Dermis microvascular lymphatic vessel endothelial cell (primary cell): ENCODE results near the gene CGAS. TPM values are rescaled to one million over a fixed set of nuclear protein-coding genes. Genes with fewer than 3 reads are reported as not detected.
"Not testable (repeated sequence)": the region's sequence is repeated elsewhere in the genome, so short reads cannot be mapped to it uniquely, and the experiment has no call there.

ENCODE experiments used
- DNase-seq, 2 donors: peaks; one replicate each; pipeline versions ENCODE4 v3.0.0 to v3.0.0-alpha.2; 2010; ENCODE audit warnings: low read depth in 2 of 2
- total RNA-seq: library from RNA; depleted of rRNA; stranded (reverse); fragments of >200 nt; gene quantifications from 2 replicates; pipeline ENCODE4 v1.2.1, GENCODE V29; 2014

The CGAS gene
- total RNA-seq, 1 donor from 2014 or later, result 1.0 TPM

- no peak for DNase-seq
Measured at GRCh38 chr6:73395875-73396274, 56.2 kb downstream of the CGAS start.

GRCh38 chr6:73394577-73395354 is 57.3 kb downstream of the CGAS start, which contains the start of gene DDX43:
DDX43 (plus strand) TSS chr6:73394828; CDS start chr6:73394906, 78 bp downstream.
- DNase-seq, result peak; percentile 20 to 45

- DNase-seq, result no peak
Measured at GRCh38 chr6:73393278-73393677, 58.8 kb downstream of the CGAS start.

DNA sequence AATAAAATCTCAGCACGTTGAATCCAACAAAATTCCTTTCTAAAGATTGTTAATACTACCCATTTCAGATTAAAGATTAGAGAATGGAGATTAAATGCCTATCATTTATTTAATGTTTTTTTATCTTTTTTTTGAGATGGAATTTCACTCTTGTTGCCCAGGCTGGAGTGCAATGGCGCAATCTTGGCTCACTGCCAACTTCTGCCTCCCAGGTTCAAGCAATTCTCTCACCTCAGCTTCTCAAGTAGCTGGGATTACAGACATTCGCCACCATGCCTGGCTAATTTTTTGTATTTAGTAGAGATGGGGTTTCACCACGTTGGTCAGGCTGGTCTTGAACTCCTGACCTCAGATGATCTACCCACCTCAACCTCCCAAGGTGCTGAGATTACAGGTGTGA is 59.9 kb downstream of the CGAS start:
- DNase-seq, result not testable (repeated sequence)

DNA sequence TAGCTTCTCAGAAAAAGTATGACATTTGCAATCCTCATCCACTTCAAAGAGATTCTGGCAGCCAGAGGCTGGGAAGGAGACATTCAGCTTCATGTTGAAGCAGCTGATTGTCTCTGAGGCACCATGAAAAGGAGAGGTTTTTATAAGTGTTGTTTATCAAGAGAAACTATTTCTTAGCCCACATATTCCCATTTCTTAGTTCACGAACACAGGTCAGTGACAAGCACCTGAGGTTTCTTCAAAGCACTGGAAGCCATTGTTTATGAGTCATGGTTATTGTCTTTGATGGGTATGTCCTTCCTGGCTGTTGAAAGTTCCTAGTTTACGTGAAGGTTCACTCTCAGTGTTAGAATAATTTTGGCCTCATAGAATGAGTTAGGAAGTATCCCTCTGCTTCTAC is 60.4 kb downstream of the CGAS start:
- DNase-seq, result peak in 1 of 2 donors; percentile 7

- no peak for DNase-seq
Measured at GRCh38 chr6:73389854-73390253, 62.2 kb downstream of the CGAS start.

DNA sequence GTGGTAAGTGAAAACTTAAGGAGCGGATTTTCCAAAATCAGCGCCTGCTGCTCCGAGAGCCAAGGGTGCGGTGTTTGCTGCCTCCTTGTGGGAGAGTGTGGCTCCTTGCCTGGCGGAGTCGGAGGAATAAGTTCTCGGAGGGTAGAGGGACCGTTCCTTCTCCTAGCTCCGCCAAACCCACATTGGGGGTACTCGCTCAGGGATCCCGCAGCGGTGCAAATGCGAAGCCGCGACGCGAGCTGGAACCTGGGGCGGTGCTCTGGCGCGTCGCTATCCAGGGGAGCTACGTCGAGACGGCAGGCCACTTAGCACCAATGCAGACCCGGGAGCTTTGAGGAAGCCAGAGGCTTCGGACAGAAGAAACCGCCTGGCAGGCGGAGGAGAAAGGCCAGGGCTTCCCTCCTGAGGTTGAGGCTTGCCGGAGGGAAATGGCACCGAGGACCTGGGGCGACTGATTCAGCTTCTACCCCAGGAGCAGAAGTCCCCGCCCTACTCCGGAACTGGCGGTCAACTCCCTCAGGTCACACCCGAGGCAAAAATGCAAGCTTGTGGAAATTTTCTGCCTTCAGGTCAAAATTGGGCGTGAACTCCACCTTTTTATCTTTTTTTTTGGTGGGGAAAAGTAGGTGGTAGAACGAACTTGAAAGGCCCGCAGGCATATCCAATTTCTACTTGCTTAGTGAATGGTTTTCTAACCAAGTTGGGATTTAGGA is 63.1 kb downstream of the CGAS start:
- DNase-seq, result peak in 1 of 2 donors; percentile 43

DNA sequence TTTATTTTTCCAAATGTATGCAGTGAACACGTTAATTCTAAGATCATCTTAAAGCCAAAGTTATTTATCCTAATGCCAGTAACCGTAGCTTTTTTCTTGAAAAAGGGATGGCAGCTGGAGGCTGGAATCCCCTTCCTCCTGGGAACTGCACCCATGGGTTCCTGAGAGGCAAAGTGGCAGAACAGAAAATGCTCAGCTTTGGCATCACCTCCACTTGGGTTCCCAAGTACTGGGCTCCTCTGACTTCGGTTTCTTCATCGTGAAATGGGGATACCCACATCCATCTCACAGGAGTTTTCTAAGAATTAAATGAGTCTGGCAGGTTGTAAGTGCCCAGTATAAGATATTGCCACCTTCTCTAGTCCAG is 63.7 kb downstream of the CGAS start:
- no peak for DNase-seq

GRCh38 chr6:73382462-73383113 is 69.5 kb downstream of the CGAS start:
- DNase-seq, result no peak

- not testable (repeated sequence) for DNase-seq
Measured at GRCh38 chr6:73381531-73381930, 70.6 kb downstream of the CGAS start.

- no peak for DNase-seq
Measured at GRCh38 chr6:73377225-73377624, 74.9 kb downstream of the CGAS start.

- no peak for DNase-seq
Measured at GRCh38 chr6:73375216-73375615, 76.9 kb downstream of the CGAS start.

Other genes with a start within 250 kb of the CGAS start
- not detected in 2 replicates for gene KHDC1L, start 226.8 kb downstream of the CGAS start, total RNA-seq
- under 0.01 TPM in 2 replicates for gene KHDC1, start 189.1 kb downstream of the CGAS start, total RNA-seq
- gene DPPA5, start 98.0 kb downstream of the CGAS start, total RNA-seq, result not detected in 2 replicates
- gene KHDC3L, start 89.6 kb downstream of the CGAS start, total RNA-seq, result not detected in 2 replicates
- 0.13 TPM in 1 of 2 replicates, not detected in the other for gene OOEP, start 82.4 kb downstream of the CGAS start, total RNA-seq
- gene DDX43, start 57.5 kb downstream of the CGAS start, total RNA-seq, result 0.38 and 1.3 TPM in 2 replicates
- 22.6 and 24.5 TPM in 2 replicates for gene MTO1, start 9.4 kb upstream of the CGAS start, total RNA-seq
- gene EEF1A1, start 68.7 kb upstream of the CGAS start, total RNA-seq, result 19,247 and 25,959 TPM in 2 replicates
- 22.6 and 31.0 TPM in 2 replicates for gene SLC17A5, start 201.7 kb upstream of the CGAS start, total RNA-seq
- gene CD109, start 243.9 kb upstream of the CGAS start, total RNA-seq, result 4.4 and 9.2 TPM in 2 replicates